SU-DHL-6 (cell line): ENCODE measurements around the gene HACD4.

Experiments used
- H2AFZ ChIP-seq: fragments of 200-600 bp; sonication (generic); 2 replicates; pipeline ENCODE4 v1.6.1; 2014; ENCODE audit warnings: low read depth, mild to moderate bottlenecking, moderate library complexity, mixed read lengths, antibody characterized with exemption, low read length; ENCODE audit not compliant: severe bottlenecking
- H3F3A ChIP-seq: fragments of 200-600 bp; shearing (Covaris generic); 2 replicates; pipeline ENCODE4 v1.6.0; 2016; ENCODE audit warnings: antibody characterized with exemption, mild to moderate bottlenecking; ENCODE audit not compliant: insufficient read depth
- H3K27ac ChIP-seq: fragments of 200-600 bp; sonication (generic); 2 replicates; pipeline ENCODE4 v1.5.1; 2016; ENCODE audit warnings: low read depth, mild to moderate bottlenecking, low read length, moderate library complexity, mixed read lengths
- H3K27me3 ChIP-seq: fragments of 200-600 bp; sonication (generic), shearing (Covaris generic); 2 replicates; pipeline ENCODE4 v1.6.0; 2014; ENCODE audit warnings: mild to moderate bottlenecking, low read length
- H3K36me3 ChIP-seq: fragments of 200-600 bp; sonication (generic); 2 replicates; pipeline ENCODE4 v1.6.1; 2014; ENCODE audit warnings: mild to moderate bottlenecking, low read length, mixed read lengths
- H3K4me2 ChIP-seq: fragments of 300-600, 200-600 bp; shearing (Covaris generic), sonication (generic); 2 replicates; pipeline ENCODE4 v1.6.0; 2014; ENCODE audit warnings: low read length, low read depth, mild to moderate bottlenecking; ENCODE audit not compliant: poor library complexity, severe bottlenecking
- H3K4me3 ChIP-seq: fragments of 200-600 bp; sonication (generic); 2 replicates; pipeline ENCODE4 v1.5.1; 2014; ENCODE audit warnings: antibody characterized with exemption, low read length, mild to moderate bottlenecking, mixed read lengths; ENCODE audit not compliant: insufficient read depth, poor library complexity, severe bottlenecking
- H3K79me2 ChIP-seq: fragments of 200-600 bp; sonication (generic); 2 replicates; pipeline ENCODE4 v1.6.1; 2014; ENCODE audit warnings: mild to moderate bottlenecking, low read length, moderate library complexity; ENCODE audit not compliant: insufficient read depth
- H3K9ac ChIP-seq: fragments of 200-600 bp; sonication (generic); 2 replicates; pipeline ENCODE4 v1.7.0; 2014; ENCODE audit warnings: mild to moderate bottlenecking, low read length
- H3K9me2 ChIP-seq: fragments of 200-600 bp; sonication (generic); replicated peaks from 2 replicates; pipeline ENCODE4 v1.6.1; 2014; ENCODE audit warnings: low read length; ENCODE audit not compliant: insufficient read depth
- H3K9me3 ChIP-seq: fragments of 200-600 bp; sonication (generic); 2 replicates; pipeline ENCODE4 v1.6.1; 2014; ENCODE audit warnings: low read length, mixed read lengths; ENCODE audit not compliant: insufficient read depth
- H4K20me1 ChIP-seq: fragments of 200-600 bp; sonication (generic); 2 replicates; pipeline ENCODE4 v1.6.1; 2014; ENCODE audit warnings: low read depth, mild to moderate bottlenecking, antibody characterized with exemption, low read length, moderate library complexity, mixed read lengths
- EZH2phosphoT487 ChIP-seq: fragments of 200-600 bp; sonication (generic), shearing (Covaris generic); conservative IDR thresholded peaks from 2 replicates; pipeline ENCODE4 v1.6.1; 2018; ENCODE audit warnings: mild to moderate bottlenecking, antibody characterized with exemption, low read length, moderate library complexity, mixed read lengths
- TF ChIP-seq, protein P1 (sequence below): fragments of 200-600 bp; sonication (generic); IDR thresholded peaks from one replicate; pipeline ENCODE4 v1.5.1; 2017; ENCODE audit warnings: antibody characterized with exemption, mild to moderate bottlenecking, low read length, moderate library complexity; ENCODE audit not compliant: insufficient read depth, poor library complexity, severe bottlenecking

The HACD4 gene

DNA sequence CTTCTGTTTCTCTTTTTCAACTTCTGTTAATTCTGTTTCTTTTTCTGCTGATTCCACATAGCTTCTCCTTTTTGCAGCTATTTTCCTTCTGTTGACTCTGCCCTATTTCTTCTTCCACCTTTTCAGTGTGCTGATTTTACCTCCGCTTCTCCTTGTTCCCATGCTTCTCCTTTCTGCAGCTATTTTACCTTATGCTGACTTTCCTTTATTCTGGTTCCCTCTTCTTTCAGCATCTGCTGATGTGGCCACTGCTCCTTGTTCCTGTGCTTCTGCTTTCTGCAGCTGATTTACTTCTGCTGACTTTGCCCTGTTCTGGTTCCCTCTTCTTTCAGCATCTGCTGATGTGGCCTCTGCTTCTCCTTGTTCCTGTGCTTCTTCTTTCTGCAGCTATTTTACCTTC lies 58.8 kb downstream of the HACD4 start:
- Histone ChIP-seq H3K9me3 (peaks cover 9% of the 10 kb centered on the region; the same call in 1 of the 2 replicates), H3K9ac (no peak overlapping the region), H3K4me2 (peak overlapping the region; percentile 55), H2AFZ (no peak overlapping the region), H3K27me3 (no peaks in the 10 kb centered on the region), H4K20me1 (no peaks in the 10 kb centered on the region), H3K9me2 (no peaks in the 10 kb centered on the region), H3F3A (peaks cover 41% of the 10 kb centered on the region), H3K4me3 (no peak overlapping the region), H3K27ac (peak overlapping the region; percentile 59), H3K36me3 (peaks cover 2% of the 10 kb centered on the region; the same call in 1 of the 2 replicates), H3K79me2 (no peaks in the 10 kb centered on the region)
- no peak for TF ChIP-seq EZH2phosphoT487
- TF ChIP-seq, protein P1, sequence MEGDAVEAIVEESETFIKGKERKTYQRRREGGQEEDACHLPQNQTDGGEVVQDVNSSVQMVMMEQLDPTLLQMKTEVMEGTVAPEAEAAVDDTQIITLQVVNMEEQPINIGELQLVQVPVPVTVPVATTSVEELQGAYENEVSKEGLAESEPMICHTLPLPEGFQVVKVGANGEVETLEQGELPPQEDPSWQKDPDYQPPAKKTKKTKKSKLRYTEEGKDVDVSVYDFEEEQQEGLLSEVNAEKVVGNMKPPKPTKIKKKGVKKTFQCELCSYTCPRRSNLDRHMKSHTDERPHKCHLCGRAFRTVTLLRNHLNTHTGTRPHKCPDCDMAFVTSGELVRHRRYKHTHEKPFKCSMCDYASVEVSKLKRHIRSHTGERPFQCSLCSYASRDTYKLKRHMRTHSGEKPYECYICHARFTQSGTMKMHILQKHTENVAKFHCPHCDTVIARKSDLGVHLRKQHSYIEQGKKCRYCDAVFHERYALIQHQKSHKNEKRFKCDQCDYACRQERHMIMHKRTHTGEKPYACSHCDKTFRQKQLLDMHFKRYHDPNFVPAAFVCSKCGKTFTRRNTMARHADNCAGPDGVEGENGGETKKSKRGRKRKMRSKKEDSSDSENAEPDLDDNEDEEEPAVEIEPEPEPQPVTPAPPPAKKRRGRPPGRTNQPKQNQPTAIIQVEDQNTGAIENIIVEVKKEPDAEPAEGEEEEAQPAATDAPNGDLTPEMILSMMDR, result no peak

DNA sequence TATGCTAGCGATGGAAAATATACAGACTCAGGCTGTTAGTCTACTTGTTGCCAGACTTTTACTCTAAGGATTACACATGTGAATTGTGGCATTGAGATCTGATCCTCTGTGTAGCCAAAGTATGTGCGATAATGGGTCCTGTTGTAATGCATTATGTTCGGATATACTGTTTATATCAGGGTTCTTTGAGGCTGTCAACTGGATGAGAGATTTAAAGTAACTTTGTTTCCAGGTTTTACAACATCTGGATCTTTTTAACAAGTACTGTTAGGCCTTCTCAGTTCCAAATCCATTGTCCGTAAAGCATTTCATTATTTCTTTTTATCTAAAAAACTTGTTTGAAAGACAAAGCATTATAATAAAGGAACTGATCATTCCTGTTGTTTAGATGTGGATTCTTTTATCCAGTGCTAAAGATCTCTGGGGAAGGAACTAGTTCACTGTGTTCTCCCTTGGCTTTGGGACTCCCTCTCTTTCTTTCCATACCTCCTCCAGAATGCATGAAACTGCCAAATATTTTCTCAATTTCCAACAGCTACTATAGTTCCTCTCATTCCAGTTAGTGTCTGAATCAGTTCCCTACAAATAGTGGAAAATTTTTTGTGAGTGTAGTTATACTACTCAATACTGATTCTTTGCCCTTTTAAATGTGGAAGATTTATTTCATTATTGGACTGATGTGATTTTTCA lies 68.8 kb downstream of the HACD4 start:
- H3K4me3 ChIP-seq, result no peak overlapping the region
- no peak overlapping the region for H3K27ac ChIP-seq
- H3K27me3 ChIP-seq, result no peaks in the 10 kb centered on the region
- no peaks in the 10 kb centered on the region for H3F3A ChIP-seq
- no peaks in the 10 kb centered on the region; the same call in 1 of the 2 replicates for H3K36me3 ChIP-seq
- H3K9me3 ChIP-seq, result no peaks in the 10 kb centered on the region
- no peaks in the 10 kb centered on the region for H3K79me2 ChIP-seq
- H2AFZ ChIP-seq, result no peak overlapping the region
- TF ChIP-seq, protein P1, result no peak
- TF ChIP-seq EZH2phosphoT487, result no peak
- no peak overlapping the region for H3K4me2 ChIP-seq
- H3K9me2 ChIP-seq, result no peaks in the 10 kb centered on the region
- H3K9ac ChIP-seq, result no peak overlapping the region
- no peaks in the 10 kb centered on the region for H4K20me1 ChIP-seq

DNA sequence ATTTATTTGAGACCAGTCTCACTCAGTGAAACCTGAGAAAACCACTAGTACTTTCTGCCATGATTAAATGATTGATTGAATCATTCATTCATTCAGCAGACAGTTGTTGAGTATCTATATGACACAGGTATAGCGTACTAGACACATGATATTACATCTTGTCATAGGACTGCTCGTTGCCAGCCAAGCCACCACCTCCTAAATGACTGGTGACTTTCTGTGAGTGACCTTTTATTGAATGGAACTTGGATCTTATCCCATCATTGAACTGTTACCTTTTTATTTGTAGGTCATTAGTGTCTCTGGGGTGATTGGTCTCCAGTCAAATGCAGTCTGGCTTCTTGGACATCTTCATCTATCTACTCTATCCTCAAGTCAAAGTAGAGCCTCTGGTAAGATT lies 80.7 kb downstream of the HACD4 start:
- Histone ChIP-seq H3K27me3 (no peaks in the 10 kb centered on the region), H2AFZ (no peak overlapping the region), H3K9me3 (no peaks in the 10 kb centered on the region), H3K4me3 (no peak overlapping the region), H3K9me2 (no peaks in the 10 kb centered on the region), H4K20me1 (no peaks in the 10 kb centered on the region), H3K36me3 (no peaks in the 10 kb centered on the region), H3K79me2 (no peaks in the 10 kb centered on the region), H3K27ac (no peak overlapping the region), H3K9ac (no peak overlapping the region), H3K4me2 (no peak overlapping the region), H3F3A (no peaks in the 10 kb centered on the region)
- TF ChIP-seq, protein P1, result no peak
- no peak for TF ChIP-seq EZH2phosphoT487
